Activated naive CD8-positive, alpha-beta T cell treated with anti-CD3 and anti-CD28 coated beads, Interleukin-2, amount 50 U/mL, for 16 hours (primary cell): ENCODE measurements around the gene RASGEF1C.
"Not testable (repeated sequence)": the region's sequence is repeated elsewhere in the genome, so short reads cannot be mapped to it uniquely, and the experiment has no call there.

ENCODE experiments used
- DNase-seq: peaks from one replicate; pipeline ENCODE4 v3.0.0-alpha.2; 2020; ENCODE audit warnings: low read depth, low spot score

RASGEF1C gene

GRCh38 chr5:180211761-180212035, 2.7 kb upstream of the RASGEF1C start:
- no peak for DNase-seq

DNA sequence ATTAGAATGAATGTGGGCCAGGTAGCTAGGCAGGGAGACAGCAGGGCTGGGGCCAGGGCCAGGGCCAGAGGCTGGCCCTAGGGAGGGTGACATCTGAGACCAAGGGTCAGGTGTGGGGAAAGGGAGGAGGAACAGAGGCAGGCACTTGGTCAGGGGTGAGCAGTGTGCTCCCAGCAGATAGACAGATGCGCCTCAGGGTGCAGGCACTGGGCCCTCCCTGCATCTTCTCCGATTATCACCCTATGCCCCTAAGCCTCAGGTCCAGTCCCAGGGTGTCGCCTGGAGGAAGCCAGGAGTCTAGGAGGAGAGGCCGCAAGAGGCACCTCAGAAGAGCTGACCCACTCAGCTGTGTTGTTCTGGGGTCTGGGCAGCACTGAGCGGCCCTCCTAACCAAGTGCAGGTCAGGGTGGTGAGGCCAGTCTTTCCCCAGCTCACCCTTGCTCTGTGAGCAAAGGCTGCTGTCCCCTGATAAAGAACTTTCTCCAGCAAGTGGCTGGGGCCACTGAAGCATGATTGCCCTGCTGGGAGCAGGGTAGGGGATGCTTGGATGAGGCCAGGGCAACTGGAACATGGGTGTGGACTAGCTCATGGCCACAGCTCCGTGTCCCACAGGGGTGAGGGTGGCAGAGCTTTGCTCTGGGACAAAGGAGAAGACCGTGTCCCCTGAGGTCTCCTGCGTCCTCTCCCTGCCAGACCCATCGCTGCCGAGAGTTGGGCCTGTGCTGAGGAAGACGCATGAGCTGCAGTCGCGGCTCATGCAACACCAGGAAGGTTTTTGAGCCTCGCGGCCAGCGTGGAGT, 2.1 kb upstream of the RASGEF1C start:
- no peak for DNase-seq

DNA sequence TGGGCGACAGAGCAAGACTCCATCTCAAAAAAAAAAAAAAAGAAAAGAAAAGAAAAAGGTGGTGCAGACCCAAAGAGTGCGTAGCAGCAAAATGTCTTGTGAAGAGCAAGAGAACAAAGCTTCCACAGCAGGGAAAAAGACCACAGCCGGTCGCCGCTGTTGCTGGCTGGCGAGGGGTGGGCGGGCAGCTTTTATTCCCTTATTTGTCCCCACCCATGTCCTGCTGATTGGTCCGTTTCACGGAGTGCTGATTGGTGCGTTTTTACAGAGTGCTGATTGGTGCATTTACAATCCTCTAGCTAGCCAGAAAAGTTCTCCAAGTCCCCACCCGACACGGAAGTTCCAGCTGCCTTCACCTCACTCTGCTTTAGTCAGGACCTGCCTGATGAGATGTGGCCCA, 1.1 kb upstream of the RASGEF1C start:
- DNase-seq, result not testable (repeated sequence)

- DNase-seq, result no peak
These were observed 453 bp downstream of the RASGEF1C start for GRCh38 chr5:180208435-180209081.

- no peak for DNase-seq
These were observed 975 bp downstream of the RASGEF1C start for GRCh38 chr5:180208038-180208434.

GRCh38 chr5:180207593-180207992, 1.4 kb downstream of the RASGEF1C start:
- DNase-seq, result no peak

- no peak for DNase-seq
These were observed 2.0 kb downstream of the RASGEF1C start for GRCh38 chr5:180206993-180207392.

GRCh38 chr5:180205916-180206315, 3.1 kb downstream of the RASGEF1C start:
- DNase-seq, result no peak

DNA sequence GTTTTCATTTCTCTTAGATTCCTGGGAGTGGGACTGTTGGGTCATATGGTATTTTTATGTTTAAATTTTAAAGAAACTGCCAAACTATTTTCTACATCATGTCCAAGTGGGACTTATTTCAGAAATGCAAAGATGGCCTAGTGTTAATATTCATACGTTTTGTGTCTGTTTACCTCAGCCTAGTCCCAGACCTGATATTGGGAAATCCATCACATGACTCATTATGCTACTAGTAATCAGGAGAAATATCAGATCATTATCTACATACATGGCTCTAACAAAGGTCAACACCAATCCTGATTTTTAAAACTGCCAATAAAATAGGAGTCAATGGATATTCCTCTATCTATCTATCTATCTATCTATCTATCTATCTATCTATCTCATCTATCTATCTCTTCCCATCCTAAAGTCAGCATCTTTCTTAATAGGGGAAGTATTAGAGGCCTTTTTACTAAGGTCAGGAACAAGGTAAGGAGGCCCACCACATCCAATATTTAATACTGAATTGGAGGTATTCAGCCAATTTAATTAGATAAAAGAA, 4.7 kb downstream of the RASGEF1C start:
- DNase-seq, result no peak

DNA sequence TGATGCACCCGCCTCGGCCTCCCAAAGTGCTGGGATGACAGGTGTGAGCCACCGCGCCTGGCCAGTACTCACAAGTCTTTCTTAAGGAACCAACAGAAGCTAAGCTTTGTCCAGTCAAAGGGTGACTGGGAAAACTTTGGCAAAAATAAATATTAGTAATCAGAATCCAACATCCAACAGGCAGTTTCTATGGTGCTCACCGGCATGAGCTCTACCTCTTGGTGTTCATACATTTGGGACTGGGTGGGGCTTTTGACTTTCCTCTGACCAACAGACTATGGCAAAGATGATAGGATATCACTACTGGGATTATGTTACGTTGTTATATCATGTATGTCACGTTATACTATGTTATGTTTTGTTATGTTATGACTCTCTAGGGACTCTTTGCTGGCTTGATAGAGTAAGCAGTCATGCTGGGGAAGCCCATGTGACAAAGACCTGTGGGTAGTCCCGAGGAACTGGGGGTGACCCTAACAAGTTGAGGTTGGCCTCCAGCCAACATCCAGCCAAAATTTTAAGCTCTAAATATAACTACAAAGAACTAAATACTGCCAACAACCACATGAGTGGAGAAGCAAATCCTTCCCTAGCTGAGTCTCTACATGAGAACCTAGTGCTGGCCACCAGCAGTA, 6.0 kb downstream of the RASGEF1C start:
- no peak for DNase-seq

- no peak for DNase-seq
These were observed 7.7 kb downstream of the RASGEF1C start for GRCh38 chr5:180201051-180201987.

DNA sequence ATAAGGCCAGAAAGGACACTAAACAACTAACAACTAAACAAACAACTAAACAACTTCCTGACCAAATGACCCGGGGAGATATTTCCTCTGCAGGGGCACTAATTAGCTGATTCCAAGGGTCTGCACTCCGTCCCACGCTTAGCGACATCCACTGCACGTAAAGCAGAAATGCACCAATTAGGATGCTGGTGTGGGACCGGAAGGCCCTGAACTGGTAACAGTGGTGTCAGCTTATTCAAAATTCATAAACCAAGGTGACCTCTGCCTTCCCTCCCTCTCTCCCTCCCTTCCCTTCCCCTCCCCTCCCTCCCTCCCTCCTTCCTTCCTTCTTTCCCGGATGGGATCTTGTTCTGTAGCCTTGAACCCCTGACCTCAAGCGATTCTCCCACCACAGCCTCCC, 9.6 kb downstream of the RASGEF1C start:
- no peak for DNase-seq

DNA sequence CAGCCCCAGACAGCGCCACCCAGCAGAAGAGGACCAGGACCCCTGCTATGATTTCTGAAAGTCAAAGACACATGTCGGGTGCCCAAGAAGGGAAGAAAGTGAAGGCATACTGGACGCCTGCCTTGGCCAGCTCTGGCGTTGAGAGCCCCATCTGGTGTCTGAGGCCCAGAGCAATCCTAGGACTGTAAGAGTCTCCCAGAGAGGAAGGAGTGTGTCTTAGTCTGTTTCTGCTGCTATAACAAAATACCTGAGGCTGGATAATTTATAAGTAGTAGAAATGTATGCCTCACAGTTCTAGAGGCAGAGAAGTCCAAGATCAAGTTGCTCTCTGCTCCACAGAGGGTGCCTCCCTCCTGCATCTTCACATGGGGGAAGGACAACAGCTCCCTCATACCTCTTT, 10.8 kb downstream of the RASGEF1C start:
- DNase-seq, result no peak

GRCh38 chr5:180197016-180197702, 11.9 kb downstream of the RASGEF1C start:
- DNase-seq, result no peak

DNA sequence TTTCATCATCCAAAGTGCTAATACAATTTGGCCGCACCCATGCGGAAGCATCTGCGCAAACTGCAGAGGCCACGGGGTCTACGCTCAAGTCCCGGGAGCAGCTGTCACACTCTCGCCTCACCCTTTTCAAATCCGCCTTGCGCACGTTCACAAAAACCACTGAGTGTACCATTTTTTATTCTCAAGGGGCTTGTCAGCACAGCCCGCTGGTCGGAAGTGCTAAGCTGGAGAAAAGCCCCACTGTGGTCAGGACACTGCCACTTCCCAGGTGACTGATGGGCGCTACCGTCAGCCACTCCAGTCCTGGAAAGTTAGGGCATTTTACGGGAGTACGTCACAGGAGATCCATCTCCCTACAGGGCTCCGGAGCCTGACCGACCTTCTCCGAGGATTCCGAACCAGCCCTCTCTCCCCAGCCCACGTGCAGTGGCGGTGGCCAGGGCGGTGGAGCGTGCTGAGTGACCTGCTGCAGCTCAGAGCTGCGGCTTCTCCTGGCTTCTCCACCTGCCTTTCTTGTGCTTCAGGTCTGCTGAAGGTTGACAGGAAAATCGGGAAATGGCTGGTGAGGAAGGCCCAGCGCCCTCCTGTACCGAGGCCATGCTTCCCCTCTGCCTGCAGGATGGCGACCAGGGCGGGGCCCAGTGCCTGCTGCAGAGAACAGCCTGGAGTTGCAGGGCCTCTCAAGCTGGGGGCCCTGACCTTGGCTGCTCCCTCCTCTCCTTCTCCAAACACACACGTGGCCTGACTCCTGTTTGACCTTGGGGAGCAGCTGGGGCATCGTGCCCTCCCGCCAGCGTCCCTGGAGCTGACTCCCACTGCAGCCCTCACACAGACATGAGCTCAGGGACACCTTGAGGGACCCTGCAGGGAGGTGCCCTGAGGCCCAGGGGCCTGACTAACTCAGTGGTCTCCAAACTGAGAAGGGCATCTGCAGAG, 14.3 kb downstream of the RASGEF1C start:
- DNase-seq, result no peak

DNA sequence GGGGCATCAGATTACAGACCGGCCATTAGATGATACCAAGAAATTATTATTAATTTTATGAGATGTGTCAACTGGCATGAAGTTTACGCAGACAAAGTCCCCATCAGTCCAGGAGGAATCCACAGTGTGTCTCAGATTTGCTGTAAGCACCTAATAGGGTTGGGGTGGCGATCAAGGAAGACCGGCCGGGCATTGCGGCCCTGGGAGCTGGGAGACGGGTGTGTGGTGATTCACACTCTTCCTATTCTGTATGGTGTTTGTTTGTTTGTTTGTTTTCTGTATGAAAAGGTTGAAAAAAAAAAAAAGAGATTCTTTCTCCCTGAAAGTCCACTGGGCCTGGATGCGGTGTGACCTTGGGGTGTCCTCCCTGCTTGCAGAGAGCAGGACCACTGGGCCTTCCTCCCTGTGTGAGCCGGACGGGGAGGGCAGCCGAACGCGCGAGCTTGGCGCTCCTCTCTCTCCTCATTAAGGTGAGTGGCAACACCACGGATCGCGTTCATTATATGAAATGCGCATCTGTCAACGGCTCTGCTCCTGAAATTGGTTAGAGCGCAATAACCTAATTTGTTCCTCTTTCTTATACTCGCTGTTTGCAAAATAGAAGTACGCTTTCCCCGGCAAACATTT, 15.1 kb downstream of the RASGEF1C start:
- no peak for DNase-seq

DNA sequence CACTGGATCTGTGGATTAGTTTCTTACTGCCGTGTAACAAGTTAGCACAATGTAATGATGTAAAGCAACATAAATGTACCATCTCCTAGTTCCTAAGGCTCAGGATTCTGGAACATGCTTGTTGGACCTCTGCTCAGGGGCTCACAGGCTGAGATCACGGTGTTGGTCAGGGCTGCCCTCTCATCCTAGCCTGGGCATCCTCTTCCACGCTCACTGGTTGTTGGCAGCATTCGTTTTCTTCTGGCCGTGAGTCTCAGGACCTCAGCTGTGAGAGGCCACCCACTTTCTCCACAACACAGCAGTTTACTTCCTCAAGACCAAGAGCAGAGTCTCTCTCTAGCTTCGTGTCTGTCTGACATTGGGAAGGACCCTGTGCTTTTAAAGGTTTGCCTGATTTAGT, 17.3 kb downstream of the RASGEF1C start:
- DNase-seq, result no peak

GRCh38 chr5:180187767-180188166, 21.2 kb downstream of the RASGEF1C start:
- DNase-seq, result no peak

GRCh38 chr5:180180846-180181245, 28.2 kb downstream of the RASGEF1C start:
- no peak for DNase-seq

GRCh38 chr5:180180421-180180820, 28.6 kb downstream of the RASGEF1C start:
- DNase-seq, result no peak
